WERI-Rb-1 (cell line): Measurements from ENCODE around the gene AFAP1.

Experiments used
- DNase-seq: peaks from one replicate; pipeline ENCODE4 v3.0.0-alpha.2; 2020
- H3K27ac ChIP-seq: fragments of 250-450 bp; sonication (Bioruptor Pico); 2 replicates; pipeline ENCODE4 v1.5.1; 2020; ENCODE audit warnings: mild to moderate bottlenecking, moderate library complexity
- H3K27me3 ChIP-seq: fragments of 250-450 bp; sonication (Bioruptor Pico); 2 replicates; pipeline ENCODE4 v1.5.1; 2021; ENCODE audit warnings: mild to moderate bottlenecking, low read depth, moderate library complexity; ENCODE audit not compliant: insufficient read depth, severe bottlenecking
- H3K36me3 ChIP-seq: fragments of 250-450 bp; sonication (Bioruptor Pico); 2 replicates; pipeline ENCODE4 v1.5.1; 2020; ENCODE audit warnings: mild to moderate bottlenecking, moderate library complexity
- H3K4me3 ChIP-seq: 2 replicates; pipeline ENCODE4 v1.5.1; 2011; ENCODE audit warnings: low read depth, mild to moderate bottlenecking, control low read depth, low read length
- H3K9me3 ChIP-seq: fragments of 250-450 bp; sonication (Bioruptor Pico); 2 replicates; pipeline ENCODE4 v1.5.1; 2021; ENCODE audit warnings: mild to moderate bottlenecking, moderate library complexity; ENCODE audit not compliant: severe bottlenecking
- CTCF ChIP-seq: IDR thresholded peaks from 2 replicates; pipeline ENCODE4 v1.5.1; 2011; ENCODE audit warnings: low read depth, mild to moderate bottlenecking, control low read depth, inconsistent platforms, low read length

The AFAP1 gene

GRCh38 chr4:7967063-7967440 is 27.4 kb upstream of the AFAP1 start:
- H3K27ac ChIP-seq: no peak overlapping the region
- no peaks in the 10 kb centered on the region for H3K36me3 ChIP-seq
- no peak for TF ChIP-seq CTCF
- no peaks in the 10 kb centered on the region for H3K27me3 ChIP-seq
- H3K4me3 ChIP-seq: no peak overlapping the region
- no peaks in the 10 kb centered on the region for H3K9me3 ChIP-seq
- DNase-seq: no peak

GRCh38 chr4:7966281-7967062 is 26.8 kb upstream of the AFAP1 start:
- no peak overlapping the region for H3K4me3 ChIP-seq
- no peaks in the 10 kb centered on the region for H3K36me3 ChIP-seq
- no peaks in the 10 kb centered on the region for H3K9me3 ChIP-seq
- DNase-seq: no peak
- no peaks in the 10 kb centered on the region for H3K27me3 ChIP-seq
- TF ChIP-seq CTCF: no peak
- no peak overlapping the region for H3K27ac ChIP-seq

GRCh38 chr4:7964890-7965662 is 25.4 kb upstream of the AFAP1 start:
- H3K9me3 ChIP-seq: no peaks in the 10 kb centered on the region
- no peak overlapping the region for H3K27ac ChIP-seq
- no peak for TF ChIP-seq CTCF
- H3K36me3 ChIP-seq: no peaks in the 10 kb centered on the region
- no peak for DNase-seq
- H3K4me3 ChIP-seq: no peak overlapping the region
- no peaks in the 10 kb centered on the region for H3K27me3 ChIP-seq

GRCh38 chr4:7964459-7964858 is 24.8 kb upstream of the AFAP1 start:
- no peak for DNase-seq

GRCh38 chr4:7963691-7964090 is 24.0 kb upstream of the AFAP1 start:
- TF ChIP-seq CTCF: no peak
- no peaks in the 10 kb centered on the region for H3K27me3 ChIP-seq

More at GRCh38 chr4:7964459-7964858, 24.8 kb upstream of the AFAP1 start:
- Histone ChIP-seq H3K9me3 (no peaks in the 10 kb centered on the region), H3K27ac (no peak overlapping the region), H3K36me3 (no peaks in the 10 kb centered on the region), H3K4me3 (no peak overlapping the region), H3K27me3 (no peaks in the 10 kb centered on the region)
- no peak for TF ChIP-seq CTCF

More at GRCh38 chr4:7963691-7964090, 24.0 kb upstream of the AFAP1 start:
- no peaks in the 10 kb centered on the region for H3K36me3 ChIP-seq
- H3K4me3 ChIP-seq: no peak overlapping the region
- H3K27ac ChIP-seq: no peak overlapping the region
- no peak for DNase-seq
- no peaks in the 10 kb centered on the region for H3K9me3 ChIP-seq
